ENCODE data around the gene ADGRD2. TPM values are rescaled to one million over a fixed set of nuclear protein-coding genes. Genes with fewer than 3 reads are reported as not detected.

ADGRD2 gene, protein sequence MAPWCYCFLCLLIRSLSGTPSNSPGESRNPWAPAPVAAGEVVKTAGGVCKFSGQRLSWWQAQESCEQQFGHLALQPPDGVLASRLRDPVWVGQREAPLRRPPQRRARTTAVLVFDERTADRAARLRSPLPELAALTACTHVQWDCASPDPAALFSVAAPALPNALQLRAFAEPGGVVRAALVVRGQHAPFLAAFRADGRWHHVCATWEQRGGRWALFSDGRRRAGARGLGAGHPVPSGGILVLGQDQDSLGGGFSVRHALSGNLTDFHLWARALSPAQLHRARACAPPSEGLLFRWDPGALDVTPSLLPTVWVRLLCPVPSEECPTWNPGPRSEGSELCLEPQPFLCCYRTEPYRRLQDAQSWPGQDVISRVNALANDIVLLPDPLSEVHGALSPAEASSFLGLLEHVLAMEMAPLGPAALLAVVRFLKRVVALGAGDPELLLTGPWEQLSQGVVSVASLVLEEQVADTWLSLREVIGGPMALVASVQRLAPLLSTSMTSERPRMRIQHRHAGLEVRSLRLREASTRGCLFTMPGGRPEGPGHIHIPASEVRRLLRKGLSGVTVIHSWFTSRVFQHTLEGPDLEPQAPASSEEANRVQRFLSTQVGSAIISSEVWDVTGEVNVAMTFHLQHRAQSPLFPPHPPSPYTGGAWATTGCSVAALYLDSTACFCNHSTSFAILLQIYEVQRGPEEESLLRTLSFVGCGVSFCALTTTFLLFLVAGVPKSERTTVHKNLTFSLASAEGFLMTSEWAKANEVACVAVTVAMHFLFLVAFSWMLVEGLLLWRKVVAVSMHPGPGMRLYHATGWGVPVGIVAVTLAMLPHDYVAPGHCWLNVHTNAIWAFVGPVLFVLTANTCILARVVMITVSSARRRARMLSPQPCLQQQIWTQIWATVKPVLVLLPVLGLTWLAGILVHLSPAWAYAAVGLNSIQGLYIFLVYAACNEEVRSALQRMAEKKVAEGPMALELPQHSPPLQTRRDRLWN
- total RNA-seq, result not detected in 2 replicates

DNA sequence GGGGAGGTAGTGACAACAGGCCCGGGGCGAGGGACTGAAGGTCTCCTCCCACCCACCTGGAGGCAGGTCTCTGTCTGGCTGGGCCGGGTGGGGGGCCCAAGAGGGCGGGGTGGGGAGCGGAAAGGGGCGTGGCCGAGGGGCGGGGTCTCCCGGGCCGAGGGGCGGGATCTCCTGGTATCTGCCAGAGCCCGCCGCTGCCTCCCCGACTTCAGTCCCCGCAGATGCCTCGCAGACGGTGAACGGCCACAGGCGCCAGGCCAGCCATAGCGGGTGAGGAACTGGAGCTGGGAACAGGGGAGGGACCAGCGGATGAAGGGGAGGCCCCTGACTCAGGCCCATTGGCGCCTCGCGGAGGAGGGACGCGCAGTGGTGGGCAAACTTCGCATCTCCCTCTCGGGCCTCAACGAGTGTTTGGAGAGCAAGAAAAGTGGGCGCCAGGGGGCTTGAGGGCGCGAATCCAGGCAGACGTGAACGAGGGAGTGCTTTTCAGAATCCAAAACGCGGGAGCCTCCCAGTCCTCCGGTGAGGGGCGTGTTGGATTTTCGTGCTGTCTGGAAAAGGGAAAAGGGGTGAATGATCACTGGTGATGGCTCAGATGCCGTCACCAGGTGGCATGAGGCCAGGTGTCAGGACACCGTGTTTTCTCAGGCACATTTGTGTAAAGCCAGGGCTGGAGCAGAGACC, at the start of gene ADGRD2:
ADGRD2 (plus strand) TSS at position 211 of the 684 bp plus-strand sequence. CDS start 1,216 bp downstream, outside the sequence.

DNA sequence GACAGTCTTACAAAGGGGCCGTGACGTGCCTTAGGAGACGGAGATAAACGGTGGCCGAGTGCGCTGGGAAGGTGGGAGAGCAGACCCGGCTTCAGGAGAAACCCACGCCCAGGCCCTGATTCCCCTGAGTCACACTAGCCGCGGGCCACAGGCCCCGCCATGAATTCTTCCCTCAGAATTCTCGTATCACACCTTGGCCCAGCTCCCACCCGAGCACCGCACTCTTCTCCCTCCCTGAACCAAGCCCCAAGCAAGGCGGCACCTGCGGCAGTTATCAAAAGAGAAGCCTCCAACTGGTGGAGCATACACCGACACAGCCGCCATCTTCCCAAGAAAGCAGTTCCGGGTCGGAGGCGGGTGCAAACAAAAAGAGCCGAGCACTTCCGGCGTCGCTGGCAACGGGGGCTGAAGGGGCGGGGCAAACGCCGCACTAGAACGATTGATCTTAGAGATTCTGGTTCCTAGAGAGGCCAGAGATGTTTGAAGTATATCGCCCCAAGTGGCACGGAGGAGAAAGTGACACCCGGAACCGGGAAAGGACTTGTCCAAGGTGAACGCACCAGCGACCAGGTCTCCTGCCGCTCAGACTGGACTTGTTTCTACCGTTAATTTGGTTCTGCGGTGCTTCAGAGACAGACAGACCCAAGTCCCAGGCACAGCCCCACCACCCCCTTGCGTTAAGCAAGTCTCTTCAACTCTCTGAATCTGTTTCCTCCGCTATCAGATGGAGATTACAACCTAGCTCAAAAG, 35.0 kb upstream of the ADGRD2 start, which contains the start of gene PSMB7:
PSMB7 (minus strand) TSS at position 341 of the 750 bp plus-strand sequence; CDS start at position 324, 17 bp downstream.

DNA sequence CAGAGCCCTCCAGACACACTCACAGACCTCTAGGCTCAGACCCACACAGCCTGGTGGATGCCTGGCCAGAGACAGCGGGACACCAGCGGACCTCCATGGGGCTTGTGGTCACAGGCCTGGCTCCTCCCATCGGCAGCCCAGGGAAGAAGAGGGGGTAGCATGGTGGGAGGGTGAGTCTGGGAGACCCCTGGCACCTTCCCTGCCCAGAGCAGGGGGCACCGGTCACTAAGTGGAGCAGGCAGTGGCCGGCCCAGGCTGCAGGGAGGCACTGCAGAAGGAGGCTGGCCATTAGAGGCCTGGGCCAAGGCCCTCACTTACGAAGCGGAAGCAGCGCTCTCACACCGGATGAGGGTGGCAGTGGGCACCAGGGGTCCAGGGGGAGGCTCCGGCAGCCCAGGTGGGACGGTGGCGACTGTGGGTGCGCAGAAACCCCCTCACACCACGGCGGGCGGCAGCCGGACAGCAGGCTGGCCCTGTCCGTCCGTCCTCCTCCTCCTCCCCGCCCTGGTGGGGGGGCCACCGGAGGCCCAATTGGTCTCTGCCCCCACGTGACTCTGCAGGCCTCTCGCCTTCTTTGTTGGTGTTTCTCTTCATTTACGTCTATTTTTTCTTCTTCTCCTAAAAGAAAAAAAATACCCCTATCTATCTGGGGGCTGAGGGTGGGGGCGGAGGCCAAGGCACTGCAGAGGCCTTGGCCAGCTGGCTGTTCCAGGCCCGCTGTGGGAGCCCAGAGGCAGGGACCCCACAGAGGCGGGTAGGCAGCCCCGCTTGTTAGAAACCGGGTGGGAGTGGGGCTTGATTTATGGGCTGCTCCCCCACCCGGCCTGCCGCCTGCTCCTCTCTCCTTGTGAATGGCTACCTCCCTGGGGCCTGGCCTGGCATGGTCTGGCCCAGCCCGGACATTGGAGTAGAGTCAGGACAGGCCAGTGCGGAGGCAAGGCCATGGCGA, 57.0 kb downstream of the ADGRD2 start, which contains the start of gene NR5A1:
NR5A1 (minus strand) TSS at position 469 of the 949 bp plus-strand sequence. CDS start 4,004 bp downstream, outside the sequence.

Other genes with a start within 250 kb of the ADGRD2 start
- 45.6 and 63.6 TPM in 2 replicates for gene NEK6, start 192.5 kb upstream of the ADGRD2 start, total RNA-seq
- 137 and 189 TPM in 2 replicates for gene PSMB7, start 35.0 kb upstream of the ADGRD2 start, total RNA-seq
- gene NR5A1, start 56.9 kb downstream of the ADGRD2 start, total RNA-seq, result not detected in 2 replicates